Thoracic aorta (tissue), 2 donors: ENCODE measurements around the gene MYCBPAP. TPM values are rescaled to one million over a fixed set of nuclear protein-coding genes. Genes with fewer than 3 reads are reported as not detected.

ENCODE experiments used
- ATAC-seq: fragments of 150-250 bp; one replicate; pipeline ENCODE4 v1.8.0; 2017; ENCODE audit warnings: low read depth; ENCODE audit not compliant: insufficient number of reproducible peaks, low FRiP score
- DNase-seq: peaks from one replicate; pipeline ENCODE4 v3.0.0-alpha.2; 2020; ENCODE audit warnings: low spot score
- H3K27ac ChIP-seq, 2 donors: fragments of 200-600 bp; sonication (generic); 1 replicate in 1 of 2; 2 replicates in 1 of 2; pipeline ENCODE4 v1.5.1; 2016; ENCODE audit warnings: mild to moderate bottlenecking in 2 of 2, moderate library complexity in 2 of 2
- H3K27me3 ChIP-seq: fragments of 200-600 bp; sonication (generic); replicated peaks from 2 replicates; pipeline ENCODE4 v1.6.0; 2016; ENCODE audit warnings: mild to moderate bottlenecking; ENCODE audit not compliant: insufficient read depth
- H3K36me3 ChIP-seq: fragments of 200-600 bp; sonication (generic); one replicate; pipeline ENCODE4 v1.5.1; 2016
- H3K4me1 ChIP-seq, 2 donors: fragments of 200-600 bp; sonication (generic); 1 replicate in 1 of 2; 2 replicates in 1 of 2; pipeline versions ENCODE4 v1.5.1 to v1.6.0; 2016; ENCODE audit warnings: low read depth in 2 of 2, mild to moderate bottlenecking in 1 of 2; ENCODE audit not compliant: control insufficient read depth in 1 of 2
- H3K4me3 ChIP-seq: fragments of 200-600 bp; sonication (generic); 2 replicates; pipeline ENCODE4 v1.5.1; 2016; ENCODE audit warnings: mild to moderate bottlenecking
- H3K9me3 ChIP-seq: fragments of 200-600 bp; sonication (generic); 2 replicates; pipeline ENCODE4 v1.5.1; 2016
- total RNA-seq, 2 donors: library from RNA; depleted of rRNA; stranded (reverse); fragments of >200 nt; gene quantifications; one replicate each; pipeline versions ENCODE4 v1.1.0 to v1.2.3, GENCODE V29; 2016
- TF ChIP-seq, protein P1 (sequence below): fragments of 200-600 bp; sonication (generic); IDR thresholded peaks from one replicate; pipeline ENCODE4 v1.5.1; 2019; ENCODE audit warnings: antibody characterized with exemption

The MYCBPAP gene
- total RNA-seq, 2 donors from 2014 or later, result 0.56 to 0.68 TPM

GRCh38 chr17:50578173-50578572 lies 69.9 kb downstream of the MYCBPAP start:
- TF ChIP-seq, protein P1, sequence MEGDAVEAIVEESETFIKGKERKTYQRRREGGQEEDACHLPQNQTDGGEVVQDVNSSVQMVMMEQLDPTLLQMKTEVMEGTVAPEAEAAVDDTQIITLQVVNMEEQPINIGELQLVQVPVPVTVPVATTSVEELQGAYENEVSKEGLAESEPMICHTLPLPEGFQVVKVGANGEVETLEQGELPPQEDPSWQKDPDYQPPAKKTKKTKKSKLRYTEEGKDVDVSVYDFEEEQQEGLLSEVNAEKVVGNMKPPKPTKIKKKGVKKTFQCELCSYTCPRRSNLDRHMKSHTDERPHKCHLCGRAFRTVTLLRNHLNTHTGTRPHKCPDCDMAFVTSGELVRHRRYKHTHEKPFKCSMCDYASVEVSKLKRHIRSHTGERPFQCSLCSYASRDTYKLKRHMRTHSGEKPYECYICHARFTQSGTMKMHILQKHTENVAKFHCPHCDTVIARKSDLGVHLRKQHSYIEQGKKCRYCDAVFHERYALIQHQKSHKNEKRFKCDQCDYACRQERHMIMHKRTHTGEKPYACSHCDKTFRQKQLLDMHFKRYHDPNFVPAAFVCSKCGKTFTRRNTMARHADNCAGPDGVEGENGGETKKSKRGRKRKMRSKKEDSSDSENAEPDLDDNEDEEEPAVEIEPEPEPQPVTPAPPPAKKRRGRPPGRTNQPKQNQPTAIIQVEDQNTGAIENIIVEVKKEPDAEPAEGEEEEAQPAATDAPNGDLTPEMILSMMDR, result no peak
- no peaks in the 10 kb centered on the region for H3K27me3 ChIP-seq
- no peak for ATAC-seq
- H3K9me3 ChIP-seq, result no peaks in the 10 kb centered on the region
- H3K4me3 ChIP-seq, result no peak overlapping the region
- DNase-seq, result no peak
- no peaks in the 10 kb centered on the region for H3K36me3 ChIP-seq
- H3K4me1 ChIP-seq, result no peaks in the 10 kb centered on the region
- no peak overlapping the region for H3K27ac ChIP-seq

DNA sequence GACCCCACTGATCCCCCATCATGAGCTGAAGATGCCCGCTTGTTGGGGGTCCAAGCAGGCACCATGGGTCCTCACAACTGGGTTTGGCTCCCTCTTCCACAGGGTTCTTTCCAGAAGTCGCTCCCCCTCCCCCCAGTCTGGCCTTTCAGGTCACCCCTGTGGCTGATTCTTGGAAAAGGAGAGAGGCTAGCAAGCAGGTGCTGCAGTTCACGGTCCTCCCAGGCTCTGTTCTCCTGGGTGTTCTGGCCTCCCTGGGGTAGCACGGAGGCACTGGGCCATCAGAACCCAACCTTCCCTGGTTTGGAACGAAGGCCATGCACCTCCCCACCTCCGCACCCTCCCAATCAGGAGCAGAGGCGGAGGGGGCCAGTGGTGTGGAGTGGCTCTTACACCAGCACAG lies 71.2 kb downstream of the MYCBPAP start:
- no peaks in the 10 kb centered on the region for H3K9me3 ChIP-seq
- no peaks in the 10 kb centered on the region for H3K27me3 ChIP-seq
- H3K4me3 ChIP-seq, result no peak overlapping the region
- no peaks in the 10 kb centered on the region for H3K36me3 ChIP-seq
- H3K27ac ChIP-seq, result no peak overlapping the region
- DNase-seq (no peak), ATAC-seq (no peak)
- TF ChIP-seq, protein P1, result no peak
- no peaks in the 10 kb centered on the region for H3K4me1 ChIP-seq

DNA sequence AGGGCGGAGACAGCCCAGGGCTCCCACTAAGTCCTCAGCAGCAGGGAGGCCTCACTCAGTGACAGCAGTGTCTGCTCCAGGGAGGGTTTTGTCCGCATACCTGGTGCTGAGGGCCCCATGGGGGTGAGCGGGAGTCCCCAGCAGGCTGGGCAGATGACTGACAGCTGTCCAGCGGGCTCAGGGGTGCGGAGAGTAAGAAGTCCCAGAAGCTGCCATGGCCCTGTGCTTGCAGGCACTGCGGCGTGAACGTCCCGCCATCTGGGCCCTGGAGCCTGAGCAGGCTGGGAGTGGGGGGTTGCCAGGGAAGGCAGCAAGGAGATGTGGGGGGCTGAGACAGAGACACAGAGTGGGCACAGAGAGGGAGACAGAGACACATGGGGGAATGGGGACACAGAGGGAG lies 72.4 kb downstream of the MYCBPAP start:
- Histone ChIP-seq H3K36me3 (no peaks in the 10 kb centered on the region), H3K4me1 (no peaks in the 10 kb centered on the region), H3K27ac (no peak overlapping the region), H3K27me3 (no peaks in the 10 kb centered on the region), H3K9me3 (no peaks in the 10 kb centered on the region), H3K4me3 (no peak overlapping the region)
- DNase-seq, result no peak
- TF ChIP-seq, protein P1, result no peak
- ATAC-seq, result no peak

Other genes starting within 250 kb of the MYCBPAP start
- 1 to 10 TPM in 1 of 2 donors, under 1 TPM in 1; 0.28 to 1.4 TPM for gene TMEM92, start 234.0 kb upstream of the MYCBPAP start, total RNA-seq
- gene XYLT2, start 162.3 kb upstream of the MYCBPAP start, total RNA-seq, result 10 to 100 TPM; 17.6 to 26.4 TPM
- 10 to 100 TPM; 17.1 to 42.9 TPM for gene MRPL27, start 135.3 kb upstream of the MYCBPAP start, total RNA-seq
- gene EME1, start 135.2 kb upstream of the MYCBPAP start, total RNA-seq, result 1 to 10 TPM in 1 of 2 donors, not detected in 1; 3.9 TPM
- 10 to 100 TPM; 55.6 to 96.4 TPM for gene LRRC59, start 110.9 kb upstream of the MYCBPAP start, total RNA-seq
- gene ACSF2, start 82.2 kb upstream of the MYCBPAP start, total RNA-seq, result 10 to 100 TPM; 11.1 to 41.6 TPM
- not detected for gene CHAD, start 39.6 kb upstream of the MYCBPAP start, total RNA-seq
- 10 to 100 TPM; 21.4 to 35.3 TPM for gene RSAD1, start 29.6 kb upstream of the MYCBPAP start, total RNA-seq
- gene EPN3, start 24.3 kb downstream of the MYCBPAP start, total RNA-seq, result 1 to 10 TPM in 1 of 2 donors, not detected in 1; 1.4 TPM
- 100 to 1,000 TPM in 1 of 2 donors, 10 to 100 TPM in 1; 82.8 to 118 TPM for gene SPATA20, start 38.7 kb downstream of the MYCBPAP start, total RNA-seq
- 1 to 10 TPM in 1 of 2 donors, under 1 TPM in 1; 0.27 to 2.3 TPM for gene CACNA1G, start 52.3 kb downstream of the MYCBPAP start, total RNA-seq
- 100 to 1,000 TPM in 1 of 2 donors, 10 to 100 TPM in 1; 72.7 to 143 TPM for gene ABCC3, start 126.4 kb downstream of the MYCBPAP start, total RNA-seq
- 10 to 100 TPM; 38.6 to 61.9 TPM for gene ANKRD40, start 199.5 kb downstream of the MYCBPAP start, total RNA-seq
- 100 to 1,000 TPM in 1 of 2 donors, 10 to 100 TPM in 1; 60.8 to 136 TPM for gene LUC7L3, start 211.2 kb downstream of the MYCBPAP start, total RNA-seq